ENCODE results near the gene CHRM2.

CHRM2 gene

GRCh38 chr7:136957391-136957790 is 88.9 kb downstream of the CHRM2 start:
- no peak for DNase-seq (ENCODE audit: low read depth)

DNA sequence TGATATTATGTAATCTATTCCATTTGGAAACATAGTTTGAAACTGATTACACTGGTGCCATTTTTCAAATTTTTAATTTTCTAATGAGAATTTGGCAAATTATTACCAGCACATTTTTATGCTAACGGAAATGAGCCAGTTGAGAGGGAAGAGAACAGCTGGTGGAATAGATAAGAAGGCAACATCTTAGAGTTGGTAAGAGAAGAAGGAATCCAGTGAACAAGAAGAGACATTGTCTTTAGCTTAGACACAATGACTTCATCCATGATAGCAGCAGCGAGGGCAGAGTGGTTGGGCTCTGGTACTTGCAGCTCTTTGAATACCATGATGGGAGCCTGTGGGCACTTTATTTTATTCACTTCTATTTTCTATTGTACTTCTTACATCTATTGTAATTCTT is 89.6 kb downstream of the CHRM2 start:
- no peak for DNase-seq (ENCODE audit: low read depth)

DNA sequence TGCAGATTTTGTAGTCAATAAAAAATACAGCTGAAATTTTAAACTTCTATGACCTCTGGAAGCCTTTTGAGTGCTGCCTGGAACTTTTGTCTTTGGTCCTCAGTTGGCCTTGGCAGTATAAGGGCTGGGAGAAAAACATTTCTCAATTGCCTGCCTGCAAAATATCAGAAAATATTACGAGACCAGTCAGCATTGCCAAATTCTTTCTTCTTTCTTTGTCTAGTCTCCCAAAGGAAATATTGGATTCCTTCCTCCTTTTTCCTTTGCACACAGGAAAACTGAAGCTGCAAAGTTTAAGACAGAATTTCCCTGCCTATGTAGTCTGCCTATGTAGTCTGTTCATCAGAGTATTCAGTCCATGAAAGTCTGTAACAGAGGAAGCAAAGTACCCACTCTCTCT is 95.9 kb downstream of the CHRM2 start:
- no peak for DNase-seq (ENCODE audit: low read depth)

DNA sequence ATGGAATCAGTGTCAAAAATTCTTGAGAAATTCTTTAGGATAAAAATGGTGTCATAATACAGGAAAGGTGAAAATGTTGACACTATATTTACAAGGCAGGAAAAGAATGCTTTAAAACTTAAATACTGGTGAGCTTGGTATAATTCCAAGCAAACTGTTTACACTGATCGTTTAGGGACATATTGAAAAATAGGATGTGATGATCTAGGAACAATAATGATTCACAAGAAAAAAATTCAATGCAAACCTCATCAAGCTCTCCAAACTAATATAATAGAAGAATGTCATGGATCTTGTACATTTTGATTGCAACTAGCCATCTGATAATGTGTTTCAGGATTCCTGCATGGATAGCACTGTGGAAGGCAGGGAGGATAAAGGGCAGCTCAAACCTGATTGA is 98.4 kb downstream of the CHRM2 start:
- no peak for DNase-seq (ENCODE audit: low read depth)

DNA sequence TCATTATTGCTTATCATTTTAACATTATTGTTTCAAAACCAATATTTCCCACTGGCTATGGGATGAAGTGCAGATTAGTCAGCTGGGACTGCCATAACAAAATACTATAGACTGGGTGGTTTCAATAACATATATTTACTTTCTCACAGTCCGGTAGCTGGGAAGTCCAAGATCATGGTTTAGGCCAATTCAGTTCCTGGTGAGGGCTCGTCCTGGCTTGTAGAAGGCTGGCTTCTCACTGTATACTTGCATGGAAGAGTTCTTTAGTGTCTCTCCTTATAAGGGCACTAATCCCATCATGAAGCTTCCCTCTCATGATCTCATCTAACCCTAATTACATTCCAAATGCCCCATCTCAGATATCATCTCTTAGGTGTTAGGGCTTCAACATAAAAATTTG is 101.3 kb downstream of the CHRM2 start:
- DNase-seq (ENCODE audit: low read depth) = no peak

GRCh38 chr7:136971776-136972175 is 103.3 kb downstream of the CHRM2 start:
- no peak for DNase-seq (ENCODE audit: low read depth)

- no peak for DNase-seq (ENCODE audit: low read depth)
These were observed 108.2 kb downstream of the CHRM2 start for GRCh38 chr7:136976504-136977251.

DNA sequence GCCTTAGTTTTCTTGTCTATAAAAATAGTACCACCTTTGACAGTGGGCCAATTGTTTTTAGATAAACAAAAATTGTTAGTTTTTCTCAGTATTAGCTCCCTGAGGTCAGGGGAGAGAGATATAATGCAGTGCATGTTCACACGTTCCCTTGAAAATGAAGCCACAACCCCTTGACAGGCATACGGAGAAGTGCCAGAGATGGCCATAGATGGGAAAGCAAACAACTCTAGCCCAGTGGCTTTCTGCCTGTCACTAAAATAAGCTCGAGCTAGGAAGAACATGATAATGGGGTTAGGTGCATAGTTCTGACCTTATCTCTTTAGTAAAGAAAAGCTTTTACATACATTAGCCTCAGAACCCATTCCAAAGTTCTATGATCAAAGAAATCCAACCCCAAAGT is 124.9 kb downstream of the CHRM2 start:
- DNase-seq (ENCODE audit: low read depth) = no peak

DNA sequence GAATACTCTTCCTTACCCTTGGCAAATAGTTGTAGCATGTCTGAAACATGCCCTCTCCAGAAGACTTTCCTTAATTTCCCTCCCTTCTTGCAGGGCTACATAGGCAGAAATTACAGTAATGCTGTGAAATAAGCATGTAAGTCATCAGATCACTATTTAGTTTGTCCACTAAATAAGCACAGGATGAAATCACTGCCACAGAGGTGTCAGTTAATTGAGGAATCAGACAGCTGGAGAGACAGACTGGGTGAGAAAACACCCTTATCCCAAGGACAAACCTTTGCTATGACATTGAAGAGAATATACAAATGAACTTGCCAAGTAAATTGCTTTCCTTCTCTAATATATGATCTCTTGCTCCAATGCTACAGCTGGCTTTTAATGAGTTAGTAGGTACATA is 129.3 kb downstream of the CHRM2 start:
- DNase-seq (ENCODE audit: low read depth) = no peak

DNA sequence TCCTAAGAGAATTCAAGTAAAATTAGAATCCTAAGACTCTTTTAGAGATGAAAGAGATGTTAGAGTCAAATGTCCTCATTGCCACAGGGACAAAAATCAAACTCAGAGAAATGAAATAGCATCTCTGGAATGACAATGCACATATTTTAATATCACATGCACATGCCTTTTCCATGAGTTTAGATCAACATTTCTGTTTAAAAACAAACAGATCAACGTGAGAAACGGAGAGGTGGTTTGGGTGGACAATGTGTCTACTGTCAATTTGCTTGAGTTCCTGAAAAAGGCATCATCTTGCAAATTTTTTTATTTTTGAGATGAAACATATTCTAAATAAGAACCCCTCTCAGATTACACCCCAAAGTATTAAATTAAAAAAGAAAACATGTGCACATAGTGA is 130.0 kb downstream of the CHRM2 start:
- no peak for DNase-seq (ENCODE audit: low read depth)

GRCh38 chr7:137000621-137001020 is 132.2 kb downstream of the CHRM2 start:
- no peak for DNase-seq (ENCODE audit: low read depth)

DNA sequence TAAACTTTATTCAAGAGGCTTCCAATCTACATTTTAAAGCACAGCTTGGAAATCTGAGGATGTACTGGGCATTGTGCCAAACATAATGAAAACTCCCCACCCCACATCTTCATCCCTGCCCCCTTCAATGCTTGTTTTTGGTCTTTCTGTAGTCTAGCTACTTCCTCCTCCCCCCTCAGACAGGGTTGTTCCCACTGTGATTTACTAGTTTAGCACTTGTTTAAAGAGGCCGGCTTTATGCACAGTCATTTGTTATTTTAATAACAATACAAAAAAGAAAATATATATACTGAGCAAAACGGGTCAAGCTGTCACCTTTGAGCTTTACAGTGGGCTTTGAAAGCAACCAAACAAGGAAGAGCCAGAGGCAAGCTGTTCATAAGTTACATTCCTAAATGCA is 132.6 kb downstream of the CHRM2 start:
- no peak for DNase-seq (ENCODE audit: low read depth)

DNA sequence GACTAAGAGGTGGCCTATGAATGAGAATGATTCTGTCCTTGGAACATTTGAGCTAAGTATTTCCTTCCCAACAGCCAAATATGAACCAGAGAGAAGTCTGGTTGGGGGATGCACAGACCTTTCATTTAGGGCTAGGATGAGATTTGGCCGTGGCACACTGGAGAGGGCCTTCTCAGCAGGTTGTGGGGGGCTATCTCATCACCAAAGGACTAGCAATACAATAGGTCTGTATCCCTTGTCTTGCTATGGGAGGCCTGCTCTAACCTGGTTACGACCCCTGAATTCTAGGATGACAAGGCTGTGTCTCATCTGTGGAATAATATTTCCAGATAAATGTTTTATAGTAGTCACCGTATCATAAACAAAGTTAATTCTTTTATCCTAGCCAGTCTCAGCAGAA is 133.0 kb downstream of the CHRM2 start:
- DNase-seq (ENCODE audit: low read depth) = no peak

GRCh38 chr7:137003086-137003485 is 134.6 kb downstream of the CHRM2 start:
- DNase-seq (ENCODE audit: low read depth) = no peak

- DNase-seq (ENCODE audit: low read depth) = no peak
These were observed 135.1 kb downstream of the CHRM2 start for GRCh38 chr7:137003566-137003965.

GRCh38 chr7:137005873-137006272 is 137.4 kb downstream of the CHRM2 start:
- DNase-seq (ENCODE audit: low read depth) = no peak

DNA sequence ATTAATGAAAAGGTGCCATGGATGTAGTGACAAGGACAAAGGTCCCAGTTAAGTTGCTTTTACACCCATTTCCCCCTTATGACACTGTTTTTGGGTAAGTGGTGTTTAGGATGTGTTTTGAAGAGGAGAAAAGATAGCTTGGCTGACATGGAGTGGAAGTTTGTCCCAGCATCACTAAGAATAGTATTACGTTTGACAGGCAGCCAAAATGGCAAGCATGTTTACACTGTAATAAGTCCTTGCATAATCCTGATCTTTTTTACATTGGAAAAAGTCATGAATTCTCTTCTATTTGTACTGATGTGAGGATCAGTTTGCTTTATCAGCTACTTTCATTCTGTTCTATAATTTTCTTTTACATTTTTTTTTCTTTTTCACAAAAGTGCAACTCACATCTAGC is 137.8 kb downstream of the CHRM2 start:
- DNase-seq (ENCODE audit: low read depth) = no peak

GRCh38 chr7:137007001-137007694 is 138.7 kb downstream of the CHRM2 start:
- no peak for DNase-seq (ENCODE audit: low read depth)

- no peak for DNase-seq (ENCODE audit: low read depth)
These were observed 141.0 kb downstream of the CHRM2 start for GRCh38 chr7:137009404-137009803.

DNA sequence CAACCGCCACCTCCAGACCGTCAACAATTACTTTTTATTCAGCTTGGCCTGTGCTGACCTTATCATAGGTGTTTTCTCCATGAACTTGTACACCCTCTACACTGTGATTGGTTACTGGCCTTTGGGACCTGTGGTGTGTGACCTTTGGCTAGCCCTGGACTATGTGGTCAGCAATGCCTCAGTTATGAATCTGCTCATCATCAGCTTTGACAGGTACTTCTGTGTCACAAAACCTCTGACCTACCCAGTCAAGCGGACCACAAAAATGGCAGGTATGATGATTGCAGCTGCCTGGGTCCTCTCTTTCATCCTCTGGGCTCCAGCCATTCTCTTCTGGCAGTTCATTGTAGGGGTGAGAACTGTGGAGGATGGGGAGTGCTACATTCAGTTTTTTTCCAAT is 146.6 kb downstream of the CHRM2 start:
- no peak for DNase-seq (ENCODE audit: low read depth)

GRCh38 chr7:137017221-137017620 is 148.8 kb downstream of the CHRM2 start:
- DNase-seq (ENCODE audit: low read depth) = no peak

GRCh38 chr7:137018468-137018867 is 150.0 kb downstream of the CHRM2 start:
- no peak for DNase-seq (ENCODE audit: low read depth)

DNA sequence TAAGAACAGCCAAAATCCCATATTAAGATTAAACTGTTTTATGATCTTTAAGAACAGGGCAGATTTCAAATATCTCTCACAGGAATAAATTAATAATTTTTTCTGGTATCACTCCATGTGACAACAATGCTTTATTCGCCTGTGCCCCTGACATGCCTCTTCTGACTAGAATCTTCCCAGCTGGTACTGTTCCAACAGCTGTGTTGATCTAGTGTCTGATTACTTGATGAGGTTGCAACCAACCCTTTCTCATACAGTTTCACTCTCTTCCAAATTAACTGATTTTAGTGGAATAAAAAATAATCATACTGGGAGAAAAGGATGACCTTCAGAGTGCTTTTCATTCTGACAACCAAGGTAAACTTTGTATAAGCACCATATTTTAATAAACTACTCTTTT is 151.9 kb downstream of the CHRM2 start:
- no peak for DNase-seq (ENCODE audit: low read depth)
